HepG2 (cell line): ENCODE results near the gene NXPE3. TPM values are rescaled to one million over a fixed set of nuclear protein-coding genes. Genes with fewer than 3 reads are reported as not detected.
A peak's percentile ranks its signal among the peaks of the same experiment; 100 is the strongest.

Experiments
- ARNTL ChIP-seq: sonication (generic); formaldehyde crosslinking; IDR thresholded peaks from 2 replicates; pipeline ENCODE4 v1.4.0; 2020; ENCODE audit warnings: mild to moderate bottlenecking, missing genetic modification reagents
- EED ChIP-seq: sonication (generic); formaldehyde crosslinking; IDR thresholded peaks from 2 replicates; pipeline ENCODE4 v1.5.0; 2020; ENCODE audit warnings: mild to moderate bottlenecking, missing genetic modification reagents
- FIP1L1 ChIP-seq: fragments of 200-400 bp; formaldehyde crosslinking; IDR thresholded peaks from 2 replicates; pipeline ENCODE4 v1.6.1; 2018; ENCODE audit warnings: low read depth, mild to moderate bottlenecking, low read length, moderate library complexity, borderline replicate concordance; ENCODE audit not compliant: insufficient read depth
- HNRNPLL ChIP-seq: fragments of 200-400 bp; formaldehyde crosslinking; IDR thresholded peaks from 2 replicates; pipeline ENCODE4 v1.6.1; 2017; ENCODE audit warnings: mild to moderate bottlenecking, low read depth, low read length; ENCODE audit not compliant: poor library complexity, severe bottlenecking
- IKZF1 ChIP-seq: fragments of 450-650 bp; IDR thresholded peaks from 2 replicates; pipeline ENCODE4 v1.7.1; 2016
- MXD1 ChIP-seq: sonication (generic); formaldehyde crosslinking; IDR thresholded peaks from 2 replicates; pipeline ENCODE4 v1.4.0; 2020; ENCODE audit warnings: mild to moderate bottlenecking, missing genetic modification reagents
- MYC ChIP-seq: sonication (generic); formaldehyde crosslinking; IDR thresholded peaks from 2 replicates; pipeline ENCODE4 v1.9.0; 2021; ENCODE audit warnings: missing genetic modification reagents, borderline replicate concordance
- SRSF4 ChIP-seq: fragments of 200-400 bp; formaldehyde crosslinking; IDR thresholded peaks from one replicate; pipeline ENCODE4 v1.6.1; 2018; ENCODE audit warnings: mild to moderate bottlenecking, low read depth, low read length, moderate library complexity; ENCODE audit not compliant: poor library complexity, severe bottlenecking
- SUZ12 ChIP-seq: fragments of 150-350 bp; IDR thresholded peaks from 2 replicates; pipeline ENCODE4 v1.6.1; 2014; ENCODE audit warnings: low read depth, low read length
- TOPORS ChIP-seq: sonication (generic); formaldehyde crosslinking; IDR thresholded peaks from 2 replicates; pipeline ENCODE4 v1.8.0; 2023; ENCODE audit warnings: mild to moderate bottlenecking, missing genetic modification reagents
- TRIM22 ChIP-seq: fragments of 450-650 bp; IDR thresholded peaks from 2 replicates; pipeline ENCODE4 v1.6.1; 2017
- ZBTB26 ChIP-seq: IDR thresholded peaks from 2 replicates; pipeline ENCODE4 v1.6.1; 2016; ENCODE audit warnings: missing compliant biosample characterization, missing genetic modification reagents, borderline replicate concordance
- ZBTB7A ChIP-seq: sonication (generic); formaldehyde crosslinking; IDR thresholded peaks from 2 replicates; pipeline ENCODE4 v1.8.0; 2022; ENCODE audit warnings: mild to moderate bottlenecking, missing genetic modification reagents
- ZMYM4 ChIP-seq: sonication (generic); formaldehyde crosslinking; IDR thresholded peaks from 2 replicates; pipeline ENCODE4 v1.8.1; 2023; ENCODE audit warnings: mild to moderate bottlenecking, missing genetic modification reagents
- ZNF124 ChIP-seq: sonication (generic); formaldehyde crosslinking; IDR thresholded peaks from 2 replicates; pipeline ENCODE4 v1.4.0; 2020; ENCODE audit warnings: missing genetic modification reagents
- ZNF678 ChIP-seq: sonication (generic); formaldehyde crosslinking; IDR thresholded peaks from 2 replicates; pipeline ENCODE4 v1.4.0; 2020; ENCODE audit warnings: mild to moderate bottlenecking, missing genetic modification reagents
- ZNF841 ChIP-seq: sonication (generic); formaldehyde crosslinking; IDR thresholded peaks from 2 replicates; pipeline ENCODE4 v1.8.1; 2023; ENCODE audit warnings: missing genetic modification reagents, borderline replicate concordance
- ZSCAN31 ChIP-seq: sonication (generic); formaldehyde crosslinking; IDR thresholded peaks from 2 replicates; pipeline ENCODE4 v1.5.0; 2020; ENCODE audit warnings: low read depth, mild to moderate bottlenecking, missing genetic modification reagents
- polyA plus RNA-seq, 8 experiments: library from polyadenylated mRNA; depleted of rRNA in 3 of 8; stranded (reverse) in 7 of 8; unstranded in 1 of 8; fragments of >200 nt; fragmentation: Illumina TruSeq in 4 of 8; extraction: Trizol in 4 of 8; gene quantifications; 2 replicates each; pipeline versions ENCODE4 v1.2.1 to v1.2.3, GENCODE V29; 2011 to 2016; ENCODE audit warnings: low read depth in 4 of 8, missing spikeins in 1 of 8, mixed read lengths in 1 of 8; ENCODE audit not compliant: insufficient read depth in 1 of 8
- total RNA-seq, 5 experiments: library from RNA; depleted of rRNA; stranded (reverse); fragments of >200 nt; fragmentation: Illumina TruSeq; extraction: Trizol; gene quantifications; 2 replicates each; pipeline ENCODE4 v1.2.3, GENCODE V29; 2016; ENCODE audit warnings: low read depth in 1 of 5
- TF ChIP-seq, protein P1 (sequence below): sonication (generic); formaldehyde crosslinking; IDR thresholded peaks from 2 replicates; pipeline ENCODE4 v1.8.0; 2022; ENCODE audit warnings: missing genetic modification reagents, mild to moderate bottlenecking, borderline replicate concordance
- TF ChIP-seq, protein P2 (sequence below): sonication (generic); formaldehyde crosslinking; IDR thresholded peaks from 2 replicates; pipeline ENCODE4 v1.4.0; 2020; ENCODE audit warnings: missing genetic modification reagents, borderline replicate concordance

The NXPE3 gene
- total and polyA plus RNA-seq, 2 of the 13 experiments (the other 11 are each of a cell fraction or from before 2014, with no cell fraction given), result 3.5 to 4.7 TPM

- TF ChIP-seq, protein P1, sequence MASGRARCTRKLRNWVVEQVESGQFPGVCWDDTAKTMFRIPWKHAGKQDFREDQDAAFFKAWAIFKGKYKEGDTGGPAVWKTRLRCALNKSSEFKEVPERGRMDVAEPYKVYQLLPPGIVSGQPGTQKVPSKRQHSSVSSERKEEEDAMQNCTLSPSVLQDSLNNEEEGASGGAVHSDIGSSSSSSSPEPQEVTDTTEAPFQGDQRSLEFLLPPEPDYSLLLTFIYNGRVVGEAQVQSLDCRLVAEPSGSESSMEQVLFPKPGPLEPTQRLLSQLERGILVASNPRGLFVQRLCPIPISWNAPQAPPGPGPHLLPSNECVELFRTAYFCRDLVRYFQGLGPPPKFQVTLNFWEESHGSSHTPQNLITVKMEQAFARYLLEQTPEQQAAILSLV (CRISPR knock-in tag), result no peak
- peak; percentile 62; the same call in 1 of the 2 replicates for TF ChIP-seq ZBTB7A (CRISPR knock-in tag)
- TF ChIP-seq HNRNPLL, result peak; percentile 61
- TF ChIP-seq EED (CRISPR knock-in tag), result no peak
- peak; percentile 75 for TF ChIP-seq ZBTB26 (CRISPR knock-in tag)
- TF ChIP-seq ZNF678 (CRISPR knock-in tag), result 0 out of 2 replicates have a peak, but pooled peaks have one; percentile 9
- peak; percentile 61; the same call in 1 of the 2 replicates for TF ChIP-seq ZMYM4 (CRISPR knock-in tag)
- TF ChIP-seq FIP1L1, result no peak
- TF ChIP-seq SUZ12, result no peak
- no peak for TF ChIP-seq IKZF1
- TF ChIP-seq ARNTL, result peak; percentile 73; the same call in 1 of the 2 replicates
- TF ChIP-seq ZNF124, result no peak
- peak; percentile 90; the same call in 1 of the 2 replicates for TF ChIP-seq MXD1 (CRISPR knock-in tag)
- peak; percentile 91 for TF ChIP-seq TOPORS (CRISPR knock-in tag)
- peak; percentile 32; the same call in 1 of the 2 replicates for TF ChIP-seq MYC (CRISPR knock-in tag)
- no peak for TF ChIP-seq SRSF4
- TF ChIP-seq TRIM22, result no peak
- TF ChIP-seq ZSCAN31 (CRISPR knock-in tag), result peak; percentile 34; the same call in 1 of the 2 replicates
- TF ChIP-seq ZNF841 (CRISPR knock-in tag), result no peak
- TF ChIP-seq, protein P2, sequence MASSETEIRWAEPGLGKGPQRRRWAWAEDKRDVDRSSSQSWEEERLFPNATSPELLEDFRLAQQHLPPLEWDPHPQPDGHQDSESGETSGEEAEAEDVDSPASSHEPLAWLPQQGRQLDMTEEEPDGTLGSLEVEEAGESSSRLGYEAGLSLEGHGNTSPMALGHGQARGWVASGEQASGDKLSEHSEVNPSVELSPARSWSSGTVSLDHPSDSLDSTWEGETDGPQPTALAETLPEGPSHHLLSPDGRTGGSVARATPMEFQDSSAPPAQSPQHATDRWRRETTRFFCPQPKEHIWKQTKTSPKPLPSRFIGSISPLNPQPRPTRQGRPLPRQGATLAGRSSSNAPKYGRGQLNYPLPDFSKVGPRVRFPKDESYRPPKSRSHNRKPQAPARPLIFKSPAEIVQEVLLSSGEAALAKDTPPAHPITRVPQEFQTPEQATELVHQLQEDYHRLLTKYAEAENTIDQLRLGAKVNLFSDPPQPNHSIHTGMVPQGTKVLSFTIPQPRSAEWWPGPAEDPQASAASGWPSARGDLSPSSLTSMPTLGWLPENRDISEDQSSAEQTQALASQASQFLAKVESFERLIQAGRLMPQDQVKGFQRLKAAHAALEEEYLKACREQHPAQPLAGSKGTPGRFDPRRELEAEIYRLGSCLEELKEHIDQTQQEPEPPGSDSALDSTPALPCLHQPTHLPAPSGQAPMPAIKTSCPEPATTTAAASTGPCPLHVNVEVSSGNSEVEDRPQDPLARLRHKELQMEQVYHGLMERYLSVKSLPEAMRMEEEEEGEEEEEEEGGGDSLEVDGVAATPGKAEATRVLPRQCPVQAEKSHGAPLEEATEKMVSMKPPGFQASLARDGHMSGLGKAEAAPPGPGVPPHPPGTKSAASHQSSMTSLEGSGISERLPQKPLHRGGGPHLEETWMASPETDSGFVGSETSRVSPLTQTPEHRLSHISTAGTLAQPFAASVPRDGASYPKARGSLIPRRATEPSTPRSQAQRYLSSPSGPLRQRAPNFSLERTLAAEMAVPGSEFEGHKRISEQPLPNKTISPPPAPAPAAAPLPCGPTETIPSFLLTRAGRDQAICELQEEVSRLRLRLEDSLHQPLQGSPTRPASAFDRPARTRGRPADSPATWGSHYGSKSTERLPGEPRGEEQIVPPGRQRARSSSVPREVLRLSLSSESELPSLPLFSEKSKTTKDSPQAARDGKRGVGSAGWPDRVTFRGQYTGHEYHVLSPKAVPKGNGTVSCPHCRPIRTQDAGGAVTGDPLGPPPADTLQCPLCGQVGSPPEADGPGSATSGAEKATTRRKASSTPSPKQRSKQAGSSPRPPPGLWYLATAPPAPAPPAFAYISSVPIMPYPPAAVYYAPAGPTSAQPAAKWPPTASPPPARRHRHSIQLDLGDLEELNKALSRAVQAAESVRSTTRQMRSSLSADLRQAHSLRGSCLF (CRISPR knock-in tag), result no peak; the same call in 1 of the 2 replicates
These were observed at the start of gene NXPE3 (continued) for GRCh38 chr3:101779047-101779821.
